Inferior parietal cortex (tissue), 1 donor: ENCODE measurements around the gene EXOC6B.

ENCODE experiments used
- DNase-seq: peaks from one replicate; pipeline ENCODE4 v3.0.0-alpha.2; 2016; ENCODE audit errors: extremely low spot score

Gene EXOC6B

GRCh38 chr2:72275084-72275483, 550.7 kb downstream of the EXOC6B start:
- DNase-seq: no peak

DNA sequence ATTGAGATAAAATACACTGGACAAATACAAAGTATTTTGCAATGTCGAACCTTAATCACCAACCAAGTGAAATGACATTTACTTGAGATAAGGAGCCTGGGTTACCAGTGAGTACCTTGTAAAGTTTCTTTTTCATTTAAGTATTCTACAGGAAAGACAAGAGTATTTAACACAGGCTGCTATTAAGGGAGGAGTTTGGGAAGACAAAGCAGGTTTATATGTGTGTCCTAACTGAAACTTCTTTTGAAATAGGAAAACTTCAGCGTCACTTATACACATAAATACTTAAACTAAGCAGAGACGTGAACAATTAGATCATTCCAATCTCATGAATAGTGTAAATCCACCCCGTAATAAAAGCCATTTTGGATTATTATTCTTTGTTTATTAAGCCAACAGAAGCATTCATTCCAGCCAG, 551.4 kb downstream of the EXOC6B start:
- DNase-seq: no peak

- no peak for DNase-seq
Observed at GRCh38 chr2:72273384-72273783, 552.4 kb downstream of the EXOC6B start.

DNA sequence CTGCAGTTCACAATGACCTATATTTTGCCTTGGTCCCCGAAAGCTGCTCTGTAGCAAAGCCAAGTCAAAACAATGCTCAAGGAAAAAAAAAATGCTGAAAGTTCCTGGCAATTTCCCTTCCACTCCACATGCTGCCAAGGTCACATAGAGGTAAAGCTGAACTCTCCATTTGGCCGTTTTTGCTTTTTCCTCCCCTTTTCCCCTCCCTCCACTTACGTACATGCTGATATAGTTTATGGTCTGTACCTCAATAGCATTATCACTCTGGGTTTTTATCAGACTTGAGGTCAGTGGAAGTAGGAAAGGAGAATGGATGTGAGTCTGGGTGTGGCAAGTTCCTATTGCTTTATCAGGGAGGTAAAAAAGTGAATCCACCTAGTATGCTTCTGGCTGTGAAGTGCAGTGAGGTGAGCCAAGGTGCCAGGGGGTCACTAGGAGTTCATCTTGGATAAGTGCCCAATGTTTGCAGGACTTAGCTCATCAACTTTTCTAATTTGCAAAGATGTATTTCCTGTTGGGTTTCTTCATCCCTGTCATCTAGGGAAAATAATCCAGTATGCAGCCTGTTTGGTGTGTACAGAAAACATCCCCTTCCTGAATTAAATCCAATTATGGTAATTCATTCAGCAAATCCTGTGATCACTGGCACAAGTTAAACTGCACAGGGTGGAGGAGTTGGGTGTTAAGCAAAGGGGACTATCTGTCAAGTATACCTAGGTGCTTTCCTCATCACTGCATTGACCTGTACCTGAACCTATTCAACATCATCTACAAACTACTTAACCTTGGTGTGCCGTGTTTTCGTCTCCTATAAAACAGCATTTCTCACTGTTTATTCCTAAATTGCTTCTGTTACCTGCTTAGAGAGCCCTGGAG, 553.8 kb downstream of the EXOC6B start:
- DNase-seq: no peak

DNA sequence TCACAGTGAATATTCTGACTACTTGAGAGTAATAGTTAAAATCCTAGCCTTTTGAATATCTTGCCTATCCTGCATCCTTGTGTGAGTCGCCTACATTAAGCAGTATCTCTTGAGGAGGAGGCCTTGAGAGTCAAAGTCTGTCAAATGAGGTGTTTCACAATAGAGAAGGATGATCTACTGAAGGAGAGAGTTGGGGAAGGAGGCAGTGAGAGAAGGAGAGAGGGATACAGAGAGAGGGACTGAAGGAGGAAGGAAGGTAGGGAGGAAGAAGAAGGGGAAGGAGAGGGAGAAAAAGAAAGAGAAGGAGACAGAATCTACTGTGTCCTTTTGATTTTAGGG, 554.6 kb downstream of the EXOC6B start:
- DNase-seq: no peak

GRCh38 chr2:72270556-72271275, 555.1 kb downstream of the EXOC6B start:
- no peak for DNase-seq

DNA sequence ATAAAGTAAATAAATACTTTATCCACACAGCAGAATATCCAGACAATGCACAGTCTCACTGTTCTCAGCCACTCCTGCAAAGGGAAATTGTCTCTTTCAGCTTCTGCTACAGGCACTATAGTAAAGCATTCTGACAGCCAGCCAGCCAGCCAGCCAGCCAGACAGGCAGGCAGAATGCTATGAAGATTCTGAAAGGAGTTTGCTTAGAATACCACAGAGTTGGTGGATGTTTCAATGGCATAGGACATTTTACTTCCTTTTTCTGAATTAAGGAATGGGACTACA, 562.1 kb downstream of the EXOC6B start:
- no peak for DNase-seq

DNA sequence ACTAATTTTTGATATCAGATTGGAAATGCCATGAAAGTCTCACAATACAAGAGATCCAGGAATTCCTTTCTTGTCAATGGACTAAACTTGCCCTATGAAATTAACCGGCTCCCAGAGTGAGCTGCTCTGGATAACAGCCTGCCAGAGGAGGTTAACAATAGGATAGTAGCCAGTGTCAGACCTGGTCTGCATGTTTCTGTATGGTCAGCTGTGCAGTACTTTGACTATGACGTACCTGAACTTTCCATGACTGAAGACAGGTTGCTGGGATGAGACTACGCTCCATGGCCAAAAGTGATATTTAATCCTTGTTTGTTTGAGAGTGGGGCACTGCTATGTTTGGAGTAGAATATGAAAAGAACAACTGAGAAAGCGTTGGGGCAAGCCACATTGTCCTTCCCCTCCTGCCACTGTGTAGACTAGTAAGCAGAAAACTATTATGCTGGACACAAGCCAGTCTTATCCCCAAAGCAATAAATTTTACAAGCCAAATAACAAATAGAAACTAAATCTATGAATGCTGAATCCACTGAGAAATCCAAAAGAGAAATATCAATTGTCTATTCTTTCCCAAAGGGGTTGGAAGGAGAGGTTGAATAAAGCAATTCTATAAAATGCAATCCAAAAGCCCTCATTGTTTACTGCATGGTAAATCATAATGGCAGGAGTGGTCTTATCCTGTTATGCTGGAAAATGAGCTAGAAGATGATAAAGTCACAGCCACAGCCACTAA, 562.6 kb downstream of the EXOC6B start:
- DNase-seq: no peak

- DNase-seq: no peak
Observed at GRCh38 chr2:72261076-72261475, 564.8 kb downstream of the EXOC6B start.

DNA sequence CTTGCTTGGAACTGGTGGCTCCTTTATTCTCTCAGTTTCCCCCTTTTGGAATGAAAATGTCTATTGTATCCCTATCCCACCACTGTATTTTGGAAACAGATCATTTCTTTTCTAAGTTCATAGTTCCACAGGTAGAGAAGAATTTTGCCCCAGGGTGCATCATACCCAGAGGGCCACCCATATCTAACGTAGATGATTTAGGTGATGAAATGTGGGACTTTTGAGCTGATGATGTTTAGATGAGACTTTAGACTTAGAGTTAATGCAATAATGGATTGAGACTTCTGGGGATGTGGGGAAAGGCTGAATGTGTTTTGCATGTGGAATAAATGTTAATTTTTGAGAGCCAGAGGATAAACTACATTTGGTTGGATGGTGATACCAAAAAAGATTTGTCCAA, 570.3 kb downstream of the EXOC6B start:
- no peak for DNase-seq

GRCh38 chr2:72254831-72255451, 570.9 kb downstream of the EXOC6B start:
- no peak for DNase-seq

DNA sequence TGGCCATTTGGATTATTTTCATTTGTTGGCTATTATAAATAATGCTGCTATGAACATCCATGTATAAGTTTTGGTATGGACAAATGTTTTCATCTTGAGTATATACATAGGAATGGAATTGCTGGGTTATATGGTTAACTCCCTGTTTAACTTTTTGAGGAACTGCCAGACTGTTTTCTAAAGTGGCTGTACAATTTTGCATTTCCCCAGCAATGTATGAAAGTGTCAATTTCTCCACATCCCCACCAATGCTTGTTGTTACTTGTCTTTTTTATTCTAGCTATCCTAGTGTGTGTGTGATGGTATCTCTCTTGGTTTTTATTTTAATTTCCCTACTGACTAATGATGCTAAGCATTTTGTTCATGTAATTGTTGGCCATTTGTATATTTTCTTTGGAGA, 587.5 kb downstream of the EXOC6B start:
- DNase-seq: no peak

DNA sequence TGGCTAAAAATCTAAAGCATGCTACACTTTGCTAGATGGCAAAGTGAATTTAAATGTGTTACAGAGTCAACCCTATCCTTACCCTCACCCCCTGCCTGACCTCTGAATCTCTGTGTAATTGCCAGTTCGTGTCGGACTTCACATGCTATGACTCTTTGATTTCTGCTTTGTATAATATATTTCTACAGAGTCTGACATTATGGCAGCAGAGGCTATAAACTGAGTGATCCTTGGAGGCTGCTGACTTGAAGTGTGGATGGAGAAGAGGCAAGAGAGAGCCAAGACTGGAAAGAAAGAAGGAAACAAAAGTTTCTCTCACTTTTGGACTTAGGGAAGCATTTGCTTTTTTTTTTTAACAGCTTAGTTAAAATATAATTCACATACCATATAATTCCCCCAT, 588.3 kb downstream of the EXOC6B start:
- no peak for DNase-seq

GRCh38 chr2:72236445-72237067, 589.3 kb downstream of the EXOC6B start:
- DNase-seq: no peak

GRCh38 chr2:72235497-72236415, 590.1 kb downstream of the EXOC6B start:
- DNase-seq: no peak

DNA sequence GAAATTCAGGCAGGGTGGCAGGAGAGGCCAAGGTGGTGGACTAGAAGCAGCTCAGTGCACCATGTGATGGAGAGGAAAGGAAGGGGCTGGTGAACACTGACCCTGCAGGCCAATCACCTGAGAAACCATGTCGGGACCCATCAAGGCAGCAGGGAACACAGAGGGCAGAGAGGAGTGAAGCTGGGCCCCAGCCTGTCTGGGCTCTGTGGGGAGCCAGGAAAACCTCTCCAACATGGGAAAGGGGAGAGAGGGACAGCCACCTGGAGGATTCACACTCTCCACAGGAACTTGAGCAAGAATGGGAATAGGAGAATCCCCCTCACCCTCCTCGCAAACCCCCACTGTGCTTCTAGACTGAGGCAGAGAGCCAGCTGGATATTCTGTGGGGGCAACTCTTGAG, 592.6 kb downstream of the EXOC6B start:
- DNase-seq: no peak

- DNase-seq: no peak
Observed at GRCh38 chr2:72222829-72223564, 602.8 kb downstream of the EXOC6B start.

- DNase-seq: no peak
Observed at GRCh38 chr2:72220170-72220569, 605.7 kb downstream of the EXOC6B start.

GRCh38 chr2:72214429-72215143, 611.2 kb downstream of the EXOC6B start:
- DNase-seq: no peak

- no peak for DNase-seq
Observed at GRCh38 chr2:72212486-72212855, 613.4 kb downstream of the EXOC6B start.
